ENCODE results near the gene SCGB1C2. TPM values are rescaled to one million over a fixed set of nuclear protein-coding genes. Genes with fewer than 3 reads are reported as not detected.

The SCGB1C2 gene
- total RNA-seq, 1 experiment from 2014 or later, result not detected

DNA sequence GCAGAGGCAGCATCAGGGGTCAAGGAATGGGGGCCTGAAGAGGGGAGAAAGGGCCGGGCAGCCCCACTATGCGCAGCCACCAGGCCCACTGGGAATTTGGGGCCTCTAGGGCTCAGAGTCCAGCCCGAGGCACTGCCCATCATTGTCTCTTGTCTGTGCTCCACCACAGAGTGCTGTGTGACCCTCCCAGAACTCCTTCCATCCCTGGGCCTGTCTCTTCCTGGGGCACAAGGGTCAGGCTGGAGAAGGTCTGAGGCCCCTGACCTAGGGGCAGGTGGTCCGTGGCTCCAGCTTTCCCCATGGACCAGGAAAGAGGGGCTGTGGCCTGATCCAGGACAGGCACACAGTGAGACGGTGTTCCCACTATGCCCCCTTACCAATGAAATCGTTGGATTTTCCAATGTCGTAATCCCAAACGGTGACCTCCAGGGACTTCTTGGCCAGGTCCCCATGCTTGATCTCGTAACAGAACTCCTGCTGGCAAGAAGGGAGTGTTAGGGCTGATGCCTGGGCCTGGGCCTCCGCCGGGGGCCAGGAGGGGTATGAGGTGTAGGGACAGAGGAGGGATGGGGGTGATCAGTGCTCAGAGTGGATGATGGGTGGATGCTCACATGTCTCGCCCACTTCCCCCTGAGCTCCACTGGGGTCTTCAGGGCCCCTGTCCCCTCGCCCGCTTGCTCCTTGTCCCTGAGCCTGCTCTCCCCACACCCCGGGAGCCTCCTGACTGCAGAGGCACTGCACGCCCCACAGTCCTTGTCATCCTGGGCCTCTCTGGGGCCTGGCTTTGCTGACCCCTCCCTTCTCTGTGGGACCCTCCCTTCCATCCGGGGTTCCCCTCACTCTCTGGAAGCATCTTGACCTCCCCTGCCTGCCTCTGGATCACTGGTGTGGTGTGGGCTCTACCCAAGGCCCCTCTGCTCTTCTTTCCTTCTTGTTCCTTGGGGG, 10.7 kb downstream of the SCGB1C2 start:
- DNase-seq (ENCODE audit: extremely low read depth, low read depth), result no peak

DNA sequence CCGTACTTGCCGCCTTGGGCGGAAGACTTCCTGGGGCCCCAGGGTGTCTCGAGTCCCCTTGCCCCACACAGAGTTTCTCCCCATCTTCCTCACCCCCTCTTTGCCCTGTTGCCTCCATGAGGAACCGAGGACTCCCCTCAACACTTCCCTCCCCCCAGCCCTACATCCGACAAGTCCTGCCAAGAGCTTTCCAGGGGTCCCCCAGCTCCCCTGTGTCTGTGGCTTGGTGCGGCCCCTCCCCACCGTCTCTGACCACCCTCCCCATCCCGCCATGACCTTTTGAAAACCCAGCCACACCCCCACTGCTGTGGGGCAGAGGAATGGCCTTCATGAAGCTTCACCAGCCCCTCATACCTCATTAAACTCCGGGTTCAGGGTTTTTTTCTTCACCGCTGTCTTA, 11.4 kb downstream of the SCGB1C2 start:
- no peak for DNase-seq (ENCODE audit: extremely low read depth, low read depth)

DNA sequence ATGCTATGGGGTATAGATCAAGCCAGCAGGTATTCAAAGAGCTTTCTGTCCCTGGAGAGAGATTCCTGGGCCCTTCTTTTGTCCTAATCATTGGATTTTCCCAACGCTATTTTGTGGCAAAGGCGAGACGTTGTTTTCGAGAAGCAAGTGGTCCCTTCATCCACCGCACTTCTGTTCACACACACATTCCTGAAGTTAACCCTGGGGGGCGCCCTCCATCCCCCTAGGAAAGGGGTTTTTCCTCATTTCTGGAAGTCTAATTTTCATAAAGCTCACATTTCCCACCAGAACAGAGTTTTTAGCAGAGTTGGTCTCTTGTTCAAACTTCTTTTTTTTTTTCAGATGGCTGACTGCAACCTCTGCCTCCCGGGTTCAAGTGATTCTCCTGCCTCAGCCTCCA, 11.9 kb downstream of the SCGB1C2 start:
- DNase-seq (ENCODE audit: extremely low read depth, low read depth), result no peak

DNA sequence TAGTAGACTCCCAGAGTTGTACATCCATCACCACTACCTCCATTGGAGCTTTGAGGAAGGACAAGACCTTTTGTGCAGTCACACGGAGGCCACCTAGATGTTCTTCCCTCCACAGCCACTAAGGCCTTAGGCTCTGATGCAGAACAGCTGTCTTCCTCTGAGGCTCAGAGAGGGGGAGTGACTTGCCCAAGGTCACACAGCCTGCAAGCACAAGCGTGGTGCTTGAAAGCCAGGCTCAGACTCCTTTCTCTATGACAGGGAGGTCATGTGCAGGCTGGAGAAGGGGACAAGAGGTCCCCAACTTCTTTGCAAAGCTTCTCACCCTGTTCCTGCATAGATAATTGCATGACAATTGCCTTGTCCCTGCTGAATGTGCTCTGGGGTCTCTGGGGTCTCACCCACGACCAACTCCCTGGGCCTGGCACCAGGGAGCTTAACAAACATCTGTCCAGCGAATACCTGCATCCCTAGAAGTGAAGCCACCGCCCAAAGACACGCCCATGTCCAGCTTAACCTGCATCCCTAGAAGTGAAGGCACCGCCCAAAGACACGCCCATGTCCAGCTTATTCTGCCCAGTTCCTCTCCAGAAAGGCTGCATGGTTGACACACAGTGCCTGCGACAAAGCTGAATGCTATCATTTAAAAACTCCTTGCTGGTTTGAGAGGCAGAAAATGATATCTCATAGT, 12.7 kb downstream of the SCGB1C2 start:
- DNase-seq (ENCODE audit: extremely low read depth, low read depth), result no peak

DNA sequence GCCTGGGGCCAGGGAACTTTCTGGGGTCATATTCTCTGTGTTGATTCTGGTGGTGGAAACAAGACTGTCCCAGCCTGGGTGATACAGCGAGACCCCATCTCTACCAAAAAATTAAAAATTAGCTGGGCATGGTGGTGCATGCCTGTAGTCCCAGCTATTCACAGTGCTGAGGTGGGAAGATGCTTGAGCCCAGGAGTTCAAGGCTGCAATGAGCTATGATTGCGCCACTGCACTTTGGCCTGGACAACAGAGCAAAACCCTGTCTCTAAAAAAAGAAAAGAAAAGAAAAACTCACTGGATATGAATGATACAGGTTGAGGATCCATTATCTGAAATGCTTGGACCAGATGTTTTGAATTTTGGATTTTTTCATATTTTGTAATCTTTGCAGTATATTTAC, 13.6 kb downstream of the SCGB1C2 start:
- no peak for DNase-seq (ENCODE audit: extremely low read depth, low read depth)

DNA sequence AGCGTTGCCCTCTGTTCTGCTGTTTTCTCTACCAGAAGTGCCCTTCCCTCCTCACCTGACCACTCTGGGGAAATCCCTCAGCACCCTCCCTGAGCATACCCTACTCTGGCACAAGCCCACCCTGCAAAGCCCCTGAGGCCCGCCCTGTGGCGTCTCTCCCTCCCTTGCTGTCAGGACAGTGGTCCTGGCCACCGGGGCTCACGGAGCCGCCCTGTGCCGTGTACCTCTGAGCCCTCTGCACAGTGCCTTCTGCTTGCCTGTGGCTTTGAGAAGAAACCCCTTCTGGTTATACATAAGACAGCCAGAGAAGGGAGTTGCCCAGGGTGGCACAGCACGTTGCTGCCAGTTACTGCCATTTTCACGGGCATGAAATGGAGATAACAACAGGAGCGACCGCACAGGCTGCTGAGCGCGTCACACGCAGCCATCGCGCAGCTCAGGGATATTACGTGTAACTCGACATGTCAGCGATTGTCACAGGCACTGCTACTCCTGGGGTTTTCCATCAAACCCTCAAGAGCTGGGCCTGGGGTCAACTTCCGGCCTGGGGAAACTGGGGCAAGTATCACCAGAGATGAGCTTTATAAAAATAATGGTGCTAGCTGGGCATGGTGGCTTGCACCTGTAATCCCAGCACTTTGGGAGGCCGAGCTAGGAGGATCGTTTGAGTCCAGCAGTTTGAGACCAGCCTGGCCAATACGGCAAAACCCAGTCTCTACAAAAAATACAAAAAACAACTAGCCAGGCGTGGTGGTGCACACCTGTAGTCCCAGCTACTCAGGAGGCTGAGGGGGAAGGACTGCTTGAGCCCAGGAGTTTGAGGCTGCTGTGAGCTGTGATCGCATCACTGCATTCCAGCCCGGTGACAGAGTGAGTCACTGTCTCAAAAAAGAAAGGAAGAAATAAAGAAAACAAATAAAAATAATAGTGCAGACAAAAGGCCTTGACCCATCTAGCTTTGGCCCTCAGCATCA, 14.8 kb downstream of the SCGB1C2 start:
- DNase-seq (ENCODE audit: extremely low read depth, low read depth), result no peak

DNA sequence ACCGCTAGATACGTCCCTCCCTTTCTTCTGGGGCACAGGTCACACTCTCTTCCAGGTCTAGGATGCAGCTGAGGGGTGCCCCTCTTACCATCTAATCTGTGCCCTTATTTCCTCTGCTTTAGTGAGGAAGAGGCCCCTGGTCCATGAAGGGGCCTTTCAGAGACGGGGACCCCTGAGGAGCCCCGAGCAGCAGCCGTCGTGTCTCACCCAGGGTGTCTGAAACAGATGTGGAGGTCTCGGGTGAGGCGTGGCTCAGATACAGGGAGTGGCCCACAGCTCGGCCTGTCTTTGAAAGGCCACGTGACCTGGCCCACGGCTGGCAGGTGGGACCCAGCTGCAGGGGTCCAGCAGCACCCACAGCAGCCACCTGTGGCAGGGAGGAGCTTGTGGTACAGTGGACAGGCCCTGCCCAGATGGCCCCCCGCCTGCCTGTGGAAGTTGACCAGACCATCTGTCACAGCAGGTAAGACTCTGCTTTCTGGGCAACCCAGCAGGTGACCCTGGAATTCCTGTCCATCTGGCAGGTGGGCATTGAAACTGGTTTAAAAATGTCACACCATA, 15.6 kb downstream of the SCGB1C2 start:
- DNase-seq (ENCODE audit: extremely low read depth, low read depth), result no peak

DNA sequence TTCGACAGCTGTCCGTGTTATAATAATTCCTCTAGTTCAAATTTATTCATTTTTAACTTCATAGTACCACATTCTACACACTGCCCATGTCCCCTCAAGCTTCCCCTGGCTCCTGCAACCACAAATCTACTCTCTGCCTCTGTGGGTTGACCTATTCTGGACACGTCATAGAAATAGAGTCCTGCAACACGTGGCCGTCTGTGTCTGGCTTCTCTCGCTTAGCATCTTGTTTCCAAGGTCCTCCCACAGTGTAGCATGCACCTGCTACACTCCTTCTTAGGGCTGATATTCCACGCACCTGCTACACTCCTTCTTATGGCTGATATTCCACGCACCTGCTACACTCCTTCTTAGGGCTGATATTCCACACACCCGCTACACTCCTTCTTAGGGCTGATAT, 16.5 kb downstream of the SCGB1C2 start:
- DNase-seq (ENCODE audit: extremely low read depth, low read depth), result no peak

DNA sequence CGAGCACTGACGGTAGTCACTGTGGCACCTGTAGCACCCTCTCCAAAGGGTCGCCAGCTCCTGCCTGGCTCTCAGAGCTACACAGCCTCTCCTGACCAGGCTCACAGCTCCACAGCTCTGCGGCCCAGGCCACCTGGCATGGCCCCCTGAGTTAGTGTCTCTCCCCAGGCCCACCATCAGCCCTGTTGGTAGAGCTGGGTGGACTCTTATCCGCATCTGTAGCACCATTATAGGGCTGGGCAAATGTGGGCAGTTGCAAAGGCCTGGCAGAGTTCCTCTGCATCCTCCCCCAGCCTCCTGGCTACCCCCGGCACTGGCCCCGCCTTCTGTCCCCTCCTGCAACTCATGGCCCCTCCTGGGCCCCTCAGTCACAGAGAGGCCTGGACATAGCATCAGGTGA, 18.2 kb downstream of the SCGB1C2 start:
- DNase-seq (ENCODE audit: extremely low read depth, low read depth), result no peak

DNA sequence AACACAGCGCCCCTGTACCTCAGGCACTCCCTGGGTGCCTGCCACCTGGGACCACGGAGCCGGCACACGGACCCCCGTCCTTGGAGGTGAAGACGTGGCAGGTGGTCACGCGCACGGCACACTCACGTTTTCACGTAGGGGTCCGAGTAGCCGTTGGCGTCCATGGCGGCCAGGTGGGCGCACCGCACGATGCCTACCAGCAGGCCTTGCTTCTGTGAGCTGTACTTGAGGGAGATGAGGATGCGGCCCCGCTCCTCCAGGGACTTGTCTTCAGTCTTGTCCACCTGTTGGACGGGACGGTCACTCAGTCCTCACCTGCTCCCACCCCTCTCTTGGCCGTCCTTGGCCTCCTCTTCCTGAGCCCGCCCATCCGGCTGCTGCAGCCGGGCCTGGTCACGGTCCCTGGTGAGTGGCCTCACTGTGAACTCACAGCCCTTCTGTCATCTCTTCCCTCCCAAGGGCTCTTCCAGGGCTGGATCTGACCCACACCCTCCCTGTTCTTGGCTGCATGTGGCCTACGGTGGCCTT, 18.8 kb downstream of the SCGB1C2 start:
- no peak for DNase-seq (ENCODE audit: extremely low read depth, low read depth)

DNA sequence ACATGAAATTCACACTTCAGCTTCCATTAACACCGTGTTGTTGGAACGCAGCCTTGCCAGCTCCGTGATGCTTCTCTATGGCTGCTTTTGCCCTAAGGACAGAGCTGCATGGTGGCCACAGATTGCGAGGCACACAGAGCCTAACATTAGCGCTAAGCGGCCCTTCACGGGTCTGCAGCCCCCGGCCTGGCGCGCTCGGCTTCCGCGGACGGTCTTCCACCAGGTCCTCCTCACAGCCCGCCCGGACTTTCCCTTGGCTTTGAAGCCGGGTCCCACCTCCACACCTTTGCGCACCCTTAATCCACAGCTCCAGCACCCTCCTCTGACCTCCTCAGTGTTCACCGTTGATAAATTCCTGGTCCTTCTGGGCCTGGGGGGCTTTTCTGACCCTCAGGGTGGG, 19.6 kb downstream of the SCGB1C2 start:
- DNase-seq (ENCODE audit: extremely low read depth, low read depth), result no peak

DNA sequence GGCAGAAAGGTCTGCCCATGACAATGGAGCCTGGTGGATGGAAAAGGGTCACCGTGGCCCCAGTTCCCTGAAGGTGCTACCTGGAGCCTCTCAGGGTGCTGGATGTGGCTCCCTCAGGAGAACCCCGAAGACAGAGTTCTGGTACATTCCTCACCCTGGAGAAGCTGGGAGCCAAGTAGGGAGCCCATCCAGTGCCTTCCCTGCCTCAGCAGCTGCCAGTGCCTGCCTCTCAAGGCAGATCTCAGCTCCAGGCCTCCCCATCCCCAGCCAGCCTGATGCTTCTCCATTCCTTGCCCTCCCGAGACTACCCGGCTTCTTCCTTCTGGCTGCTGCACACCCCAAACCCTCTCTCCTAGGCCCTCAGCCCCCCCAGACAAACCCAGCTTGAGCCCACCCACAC, 20.5 kb downstream of the SCGB1C2 start:
- DNase-seq (ENCODE audit: extremely low read depth, low read depth), result no peak

DNA sequence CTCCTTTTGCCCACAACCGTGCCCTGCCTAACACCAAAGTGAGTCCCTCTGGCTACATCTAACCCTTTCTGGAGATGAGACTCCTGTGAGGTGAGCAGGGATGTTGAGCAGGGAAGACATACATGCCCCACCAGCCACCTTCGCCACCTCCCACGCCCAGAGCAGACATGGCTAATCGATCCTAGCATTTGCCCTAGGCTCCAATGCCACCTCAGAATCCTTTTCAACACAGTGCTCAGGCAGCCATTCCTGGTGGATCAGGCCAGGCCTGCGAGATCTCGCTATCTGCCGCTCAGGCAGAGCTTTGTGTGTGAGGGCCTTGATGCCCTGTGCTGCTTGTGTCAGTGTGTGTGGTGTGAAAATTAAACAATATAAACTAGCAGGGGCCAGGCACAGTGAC, 21.0 kb downstream of the SCGB1C2 start:
- no peak for DNase-seq (ENCODE audit: extremely low read depth, low read depth)

DNA sequence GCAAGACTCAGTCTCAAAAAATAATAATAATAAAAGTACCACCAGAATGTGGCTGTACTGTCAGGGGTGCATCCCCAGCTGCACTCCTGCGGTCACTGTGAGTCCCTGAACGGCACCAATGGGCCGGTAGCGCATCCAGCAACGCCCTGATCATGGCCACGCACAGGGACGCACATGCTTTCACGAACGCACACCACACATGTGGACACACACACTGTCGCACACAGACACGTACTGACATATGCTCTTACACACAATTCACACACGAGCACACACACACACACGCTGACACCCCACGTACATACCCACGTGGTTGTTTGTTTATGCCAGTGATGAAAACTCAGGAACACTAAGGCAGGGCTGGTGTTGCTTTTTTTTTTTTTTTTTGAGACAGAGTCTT, 22.2 kb downstream of the SCGB1C2 start:
- DNase-seq (ENCODE audit: extremely low read depth, low read depth), result no peak

DNA sequence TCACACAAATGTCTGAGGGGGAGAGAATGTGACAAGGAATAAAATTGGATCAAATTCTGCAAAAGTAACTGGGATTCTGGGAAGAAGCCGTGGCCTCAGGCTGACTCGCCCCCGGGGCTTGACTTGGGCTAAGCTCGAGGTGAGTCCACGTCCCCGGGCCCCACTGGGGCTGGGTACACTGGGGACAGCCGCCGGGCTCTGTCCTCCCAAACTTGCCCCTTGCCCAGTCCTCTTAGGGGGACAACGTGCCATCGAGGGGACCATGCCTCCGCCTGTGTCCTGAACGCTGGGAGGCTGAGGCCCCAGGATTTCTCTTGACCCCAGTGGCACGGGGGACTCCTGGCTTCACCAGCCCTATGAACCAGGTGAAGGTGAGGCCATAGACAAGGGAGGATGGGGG, 23.0 kb downstream of the SCGB1C2 start:
- no peak for DNase-seq (ENCODE audit: extremely low read depth, low read depth)

DNA sequence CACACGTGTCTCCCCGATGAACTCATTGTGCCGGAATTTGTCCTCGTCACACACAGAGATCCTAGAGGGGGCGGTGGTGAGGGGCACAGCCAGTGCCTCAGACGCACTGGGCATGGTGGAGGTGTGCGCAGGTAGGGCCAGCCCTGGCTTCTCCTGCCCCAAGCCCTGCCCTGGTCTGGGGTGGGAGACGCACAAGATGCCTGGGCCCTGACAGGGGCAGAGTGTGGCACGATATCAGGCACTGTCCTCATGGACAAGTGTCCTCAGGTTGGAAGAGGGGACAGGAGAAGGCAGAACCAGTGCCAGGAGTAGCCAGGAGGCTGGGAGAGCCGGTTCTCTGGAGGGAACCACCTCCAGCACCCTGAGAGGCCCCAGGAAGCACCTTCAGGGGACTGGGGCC, 24.1 kb downstream of the SCGB1C2 start:
- DNase-seq (ENCODE audit: extremely low read depth, low read depth), result no peak

DNA sequence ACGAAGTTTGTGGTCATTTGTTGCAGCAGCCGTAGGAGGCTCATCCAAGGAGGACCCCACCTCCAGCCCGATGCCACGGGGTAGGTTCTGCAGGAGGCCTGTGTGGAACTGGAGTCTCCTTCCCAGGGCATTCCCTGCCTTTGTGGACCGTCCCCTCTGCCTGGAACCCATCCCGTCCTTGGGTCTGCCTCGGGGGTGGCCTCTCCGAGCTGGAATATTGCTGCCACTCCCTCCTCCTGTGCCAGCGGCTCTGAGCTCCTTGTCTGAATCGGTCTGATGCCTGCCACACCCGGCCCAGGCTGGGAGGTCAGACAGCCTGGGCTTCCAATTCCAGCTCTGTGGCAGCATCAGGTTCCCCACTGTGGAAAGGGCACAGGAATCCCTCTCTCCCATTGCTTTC, 25.3 kb downstream of the SCGB1C2 start:
- no peak for DNase-seq (ENCODE audit: extremely low read depth, low read depth)

DNA sequence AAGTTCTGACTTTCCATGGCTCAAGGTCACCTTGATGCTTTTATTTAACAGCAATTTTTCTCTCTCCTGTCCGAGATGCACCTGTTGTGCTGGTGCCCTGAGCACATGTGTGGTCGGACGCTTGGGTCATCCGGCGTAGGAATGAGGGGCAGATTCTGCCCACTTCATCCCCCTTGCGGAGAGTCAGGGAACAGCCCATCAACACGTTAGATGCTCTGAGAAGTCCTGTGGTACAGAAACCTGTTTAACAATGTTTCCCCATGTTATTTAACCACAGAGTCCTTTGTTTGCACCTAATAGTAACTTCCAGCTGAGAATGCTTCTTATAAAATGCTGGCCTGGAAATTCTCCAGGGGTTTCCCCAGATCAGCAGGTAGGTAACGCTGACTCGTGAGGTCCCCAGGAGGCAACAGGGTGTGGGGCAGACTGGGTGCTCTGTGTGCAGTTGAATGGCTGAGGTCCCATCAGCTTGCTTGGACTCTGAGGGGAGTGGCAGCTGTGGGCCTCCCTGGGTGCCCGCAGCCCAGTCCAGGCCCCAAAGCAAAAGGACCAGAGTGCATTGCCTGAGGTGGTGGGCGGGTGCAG, 26.2 kb downstream of the SCGB1C2 start:
- DNase-seq (ENCODE audit: extremely low read depth, low read depth), result no peak

DNA sequence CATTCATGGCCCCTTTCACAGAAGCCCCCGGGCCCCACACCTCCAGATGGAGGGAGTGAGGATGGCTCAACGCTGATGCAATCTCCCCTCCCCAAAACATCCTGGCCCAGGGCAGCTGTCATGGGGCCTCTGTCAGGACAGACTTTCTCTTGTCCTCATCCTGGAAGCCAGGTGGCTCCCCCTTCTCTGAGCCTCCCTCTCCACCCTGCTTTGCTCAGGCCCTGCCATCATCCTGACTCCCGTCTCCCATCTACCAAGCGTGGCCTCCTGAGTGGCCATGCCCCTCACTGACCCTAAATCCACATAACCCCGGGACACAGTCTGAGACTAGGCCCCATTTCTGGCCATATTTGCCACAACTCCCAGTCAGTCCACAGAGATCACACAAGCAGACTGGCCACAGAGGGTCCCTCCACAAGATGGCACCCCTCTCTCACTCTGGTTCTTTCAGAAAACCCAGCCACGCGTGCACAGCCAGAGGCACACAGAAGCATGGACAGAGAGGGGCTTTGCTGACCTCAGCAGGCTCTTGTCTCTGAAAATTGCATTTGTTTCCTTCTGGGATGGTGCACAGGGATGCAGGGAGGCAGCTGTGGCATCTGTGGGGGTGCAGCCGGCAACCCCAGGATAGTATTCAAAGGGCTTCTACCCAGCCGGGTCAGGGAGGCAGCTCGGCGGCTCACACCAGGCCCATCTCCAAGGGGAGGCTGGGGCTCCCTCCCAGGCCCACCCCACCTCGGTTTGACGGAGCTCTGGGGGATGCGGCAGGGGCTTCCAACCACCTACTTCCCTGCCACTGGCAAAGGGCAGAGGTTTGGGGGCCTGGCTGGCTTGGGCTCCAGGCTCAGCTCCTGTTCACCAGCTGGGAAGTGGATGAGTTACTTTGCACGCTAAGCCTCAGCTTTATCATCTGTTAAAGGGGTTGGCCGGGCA, 27.2 kb downstream of the SCGB1C2 start:
- DNase-seq (ENCODE audit: extremely low read depth, low read depth), result no peak
